HL-60 (cell line): Measurements from ENCODE around the gene GCNT2.

Experiments
- DNase-seq, 2 experiments: peaks; one replicate each; pipeline ENCODE4 v3.0.0-alpha.2; 2010 to 2020; ENCODE audit warnings: low read depth in 1 of 2, low spot score in 1 of 2
- H3K27ac ChIP-seq: fragments of 250-450 bp; sonication (Bioruptor Pico); replicated peaks from 2 replicates; pipeline ENCODE4 v1.5.1; 2020; ENCODE audit warnings: mild to moderate bottlenecking, moderate library complexity
- H3K27me3 ChIP-seq: fragments of 250-450 bp; sonication (Bioruptor Pico); 2 replicates; pipeline ENCODE4 v1.5.1; 2021; ENCODE audit warnings: mild to moderate bottlenecking, moderate library complexity; ENCODE audit not compliant: insufficient read depth, poor library complexity, severe bottlenecking
- H3K4me3 ChIP-seq: replicated peaks from 2 replicates; pipeline ENCODE4 v1.5.1; 2011; ENCODE audit warnings: mild to moderate bottlenecking, control low read depth, low read length; ENCODE audit not compliant: insufficient read depth
- CTCF ChIP-seq: IDR thresholded peaks from one replicate; pipeline ENCODE4 v1.5.1; 2011; ENCODE audit warnings: low read length, control low read depth, inconsistent platforms; ENCODE audit not compliant: insufficient read depth
- GABPA ChIP-seq: IDR thresholded peaks from 2 replicates; pipeline ENCODE4 v1.6.1; 2012; ENCODE audit warnings: low read depth
- POLR2AphosphoS5 ChIP-seq: IDR thresholded peaks from 2 replicates; pipeline ENCODE4 v1.6.1; 2012; ENCODE audit warnings: low read depth
- REST ChIP-seq: IDR thresholded peaks from 2 replicates; pipeline ENCODE4 v1.6.1; 2012; ENCODE audit warnings: low read depth; ENCODE audit not compliant: insufficient replicate concordance
- SPI1 ChIP-seq: IDR thresholded peaks from 2 replicates; pipeline ENCODE4 v1.6.1; 2012; ENCODE audit warnings: low read depth, mild to moderate bottlenecking, borderline replicate concordance

The GCNT2 gene

GRCh38 chr6:10547809-10548208 lies 26.7 kb downstream of the GCNT2 start:
- no peak for DNase-seq
- Histone ChIP-seq H3K4me3 (no peak overlapping the region), H3K27me3 (no peaks in the 10 kb centered on the region), H3K27ac (no peak overlapping the region)
- TF ChIP-seq SPI1 = no peak
- TF ChIP-seq CTCF = no peak
- TF ChIP-seq GABPA = no peak
- no peak for TF ChIP-seq POLR2AphosphoS5
- TF ChIP-seq REST = no peak

- Histone ChIP-seq H3K27ac (no peak overlapping the region), H3K27me3 (no peaks in the 10 kb centered on the region), H3K4me3 (no peak overlapping the region)
- TF ChIP-seq GABPA (no peak), POLR2AphosphoS5 (no peak), SPI1 (no peak), REST (no peak), CTCF (no peak)
- no peak for DNase-seq
Observed at GRCh38 chr6:10550764-10551163, 29.6 kb downstream of the GCNT2 start.

GRCh38 chr6:10552270-10552810 lies 31.2 kb downstream of the GCNT2 start:
- TF ChIP-seq SPI1 (no peak), POLR2AphosphoS5 (no peak), CTCF (no peak), REST (no peak), GABPA (no peak)
- no peak for DNase-seq
- H3K4me3 ChIP-seq = no peak overlapping the region
- no peaks in the 10 kb centered on the region for H3K27me3 ChIP-seq
- no peak overlapping the region for H3K27ac ChIP-seq
